Measurements from ENCODE around the gene THOC1.

- no peak for TF ChIP-seq GATA2 (IDR thresholded peaks at IDR 0.05; ENCODE audit: low read depth, low read length)
- no peak for TF ChIP-seq GATA3 (IDR thresholded peaks at IDR 0.05; ENCODE audit: low read depth, low read length)
Observed at GRCh38 chr18:245282-245847, 22.5 kb downstream of the THOC1 start.
